ENCODE measurements around the gene C1orf35.

DNA sequence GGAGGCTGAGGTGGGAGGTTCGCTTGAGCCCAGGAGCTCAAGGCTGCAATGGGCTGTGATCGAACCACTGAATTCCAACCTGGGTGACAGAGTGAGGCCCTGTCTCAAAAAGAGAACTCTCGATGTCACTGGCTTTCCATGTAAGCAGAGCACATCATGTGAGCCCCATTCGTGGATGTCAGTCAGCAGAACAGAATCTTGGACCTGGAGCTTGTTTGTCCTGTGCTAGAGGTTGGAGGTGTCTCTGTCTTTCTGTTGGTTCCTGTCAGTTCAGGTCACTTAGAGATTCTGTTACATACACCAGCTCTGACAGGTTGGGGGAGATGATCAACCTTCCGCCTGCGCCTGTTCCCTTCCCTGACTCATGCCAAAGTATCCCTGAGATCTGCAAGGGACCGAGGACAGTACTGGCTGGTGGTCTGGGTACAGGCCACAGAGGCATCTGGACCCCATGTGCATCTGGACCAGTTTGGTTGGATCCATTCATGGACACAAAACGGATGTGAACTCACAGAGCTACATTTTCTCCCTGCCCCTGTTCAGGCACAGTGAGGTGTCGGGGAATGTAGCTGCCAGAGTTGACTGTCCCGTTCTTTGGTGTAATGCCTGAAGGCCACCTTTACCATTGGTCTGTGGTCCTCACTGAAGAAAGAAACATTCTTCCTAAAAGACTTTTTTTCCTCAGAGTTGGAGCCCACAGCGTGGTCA, 10.6 kb downstream of the C1orf35 start:
- no peak for TF ChIP-seq CTCF (IDR thresholded peaks at IDR 0.05)
- TF ChIP-seq EZH2phosphoT487 (IDR thresholded peaks at IDR 0.05), result no peak

Data from neural progenitor cell (in vitro differentiated cells).